HUES64 (cell line): ENCODE data around the gene ATP5F1D.

Experiments used
- H3K27ac ChIP-seq: 2 replicates; pipeline ENCODE4 v1.7.0; 2013; ENCODE audit warnings: low read depth, low read length, inconsistent platforms
- H3K27me3 ChIP-seq: 2 replicates; pipeline ENCODE4 v1.6.1; 2013; ENCODE audit warnings: mild to moderate bottlenecking, low read length; ENCODE audit not compliant: insufficient read depth
- H3K36me3 ChIP-seq: 2 replicates; pipeline ENCODE4 v1.6.1; 2013; ENCODE audit warnings: mild to moderate bottlenecking, low read length; ENCODE audit not compliant: insufficient read depth
- H3K4me1 ChIP-seq: 2 replicates; pipeline ENCODE4 v1.6.1; 2013; ENCODE audit warnings: mild to moderate bottlenecking, low read length, moderate library complexity; ENCODE audit not compliant: insufficient read depth
- H3K4me3 ChIP-seq: 2 replicates; pipeline ENCODE4 v1.5.1; 2013; ENCODE audit warnings: mild to moderate bottlenecking, low read length, moderate library complexity
- H3K9ac ChIP-seq: 2 replicates; pipeline ENCODE4 v1.6.1; 2013; ENCODE audit warnings: mild to moderate bottlenecking, low read depth, low read length
- H3K9me3 ChIP-seq: 2 replicates; pipeline ENCODE4 v1.6.1; 2013; ENCODE audit warnings: low read depth, low read length; ENCODE audit not compliant: insufficient read depth
- WGBS: fragments of 150-250, 120-280 bp; methylation state at CpG from one replicate; pipeline ENCODE4 v1.1.7; 2013; ENCODE audit warnings: missing lambda C conversion rate; 5-methylcytosine and 5-hydroxymethylcytosine counted together

The ATP5F1D gene

GRCh38 chr19:1258707-1259205, 17.2 kb downstream of the ATP5F1D start:
- Histone ChIP-seq H3K4me1 (peaks cover 20% of the 10 kb centered on the region), H3K9me3 (no peaks in the 10 kb centered on the region), H3K4me3 (no peak overlapping the region), H3K36me3 (peaks cover 46% of the 10 kb centered on the region), H3K27ac (peak overlapping the region; percentile 89; the same call in 1 of the 2 replicates), H3K27me3 (no peaks in the 10 kb centered on the region), H3K9ac (no peak overlapping the region)
- WGBS = 68% methylated on average over 13 of the region's 15 CpGs

GRCh38 chr19:1259206-1259875, 17.8 kb downstream of the ATP5F1D start:
- peaks cover 42% of the 10 kb centered on the region for H3K36me3 ChIP-seq
- H3K9me3 ChIP-seq = no peaks in the 10 kb centered on the region
- H3K27me3 ChIP-seq = no peaks in the 10 kb centered on the region
- no peak overlapping the region for H3K4me3 ChIP-seq
- H3K4me1 ChIP-seq = peaks cover 20% of the 10 kb centered on the region
- peak overlapping the region; percentile 89; the same call in 1 of the 2 replicates for H3K27ac ChIP-seq
- 26% methylated on average over 17 of the region's 17 CpGs for WGBS
- H3K9ac ChIP-seq = no peak overlapping the region

GRCh38 chr19:1259876-1260748, 18.6 kb downstream of the ATP5F1D start:
- Histone ChIP-seq H3K4me1 (peaks cover 28% of the 10 kb centered on the region), H3K27me3 (no peaks in the 10 kb centered on the region), H3K4me3 (peak overlapping the region; percentile 32), H3K27ac (peak overlapping the region; percentile 89), H3K36me3 (peaks cover 38% of the 10 kb centered on the region), H3K9ac (no peak overlapping the region), H3K9me3 (no peaks in the 10 kb centered on the region)
- WGBS = 17% methylated on average over 33 of the region's 33 CpGs

- H3K9ac ChIP-seq = peak overlapping the region; percentile 72
- peak overlapping the region; percentile 89 for H3K4me3 ChIP-seq
- peak overlapping the region; percentile 89 for H3K27ac ChIP-seq
- no peaks in the 10 kb centered on the region for H3K9me3 ChIP-seq
- peaks cover 30% of the 10 kb centered on the region for H3K4me1 ChIP-seq
- under 1% methylated on average over 83 of the region's 83 CpGs for WGBS
- H3K27me3 ChIP-seq = no peaks in the 10 kb centered on the region
- H3K36me3 ChIP-seq = peaks cover 30% of the 10 kb centered on the region
Observed at GRCh38 chr19:1260749-1261537, 19.4 kb downstream of the ATP5F1D start.

- WGBS = 14% methylated on average over 14 of the region's 14 CpGs
- peaks cover 30% of the 10 kb centered on the region for H3K4me1 ChIP-seq
- H3K27ac ChIP-seq = peak overlapping the region; percentile 89
- H3K27me3 ChIP-seq = no peaks in the 10 kb centered on the region
- peak overlapping the region; percentile 72 for H3K9ac ChIP-seq
- H3K36me3 ChIP-seq = peaks cover 26% of the 10 kb centered on the region
- H3K4me3 ChIP-seq = peak overlapping the region; percentile 89
- no peaks in the 10 kb centered on the region for H3K9me3 ChIP-seq
Observed at GRCh38 chr19:1261538-1261797, 19.9 kb downstream of the ATP5F1D start.

GRCh38 chr19:1261798-1262622, 20.5 kb downstream of the ATP5F1D start:
- H3K27me3 ChIP-seq = peaks cover under 1% of the 10 kb centered on the region
- whole genome bisulfite sequencing = 36% methylated on average over 27 of the region's 28 CpGs
- H3K27ac ChIP-seq = peak overlapping the region; percentile 89
- peaks cover 21% of the 10 kb centered on the region for H3K36me3 ChIP-seq
- H3K9me3 ChIP-seq = no peaks in the 10 kb centered on the region
- peak overlapping the region; percentile 89 for H3K4me3 ChIP-seq
- H3K9ac ChIP-seq = peak overlapping the region; percentile 72
- peaks cover 30% of the 10 kb centered on the region for H3K4me1 ChIP-seq

- Histone ChIP-seq H3K4me3 (peak overlapping the region; percentile 89), H3K9ac (0 out of 2 replicates have a peak overlapping the region, but pooled peaks have one; percentile 2), H3K27ac (peak overlapping the region; percentile 89; the same call in 1 of the 2 replicates), H3K4me1 (peaks cover 30% of the 10 kb centered on the region), H3K9me3 (no peaks in the 10 kb centered on the region), H3K36me3 (peaks cover 14% of the 10 kb centered on the region), H3K27me3 (peaks cover 7% of the 10 kb centered on the region)
- WGBS = 43% methylated on average over 21 of the region's 21 CpGs
Observed at GRCh38 chr19:1262623-1263123, 21.1 kb downstream of the ATP5F1D start.

GRCh38 chr19:1263188-1263587, 21.6 kb downstream of the ATP5F1D start:
- 75% methylated on average over 5 of the region's 5 CpGs for WGBS
- Histone ChIP-seq H3K27me3 (peaks cover 10% of the 10 kb centered on the region), H3K4me3 (no peak overlapping the region), H3K9ac (no peak overlapping the region), H3K27ac (peak overlapping the region; percentile 89; the same call in 1 of the 2 replicates), H3K36me3 (peaks cover 9% of the 10 kb centered on the region), H3K9me3 (no peaks in the 10 kb centered on the region), H3K4me1 (peaks cover 32% of the 10 kb centered on the region)

- no peaks in the 10 kb centered on the region for H3K9me3 ChIP-seq
- peaks cover 35% of the 10 kb centered on the region for H3K4me1 ChIP-seq
- WGBS = 66% methylated on average over 26 of the region's 26 CpGs
- peak overlapping the region; percentile 61 for H3K9ac ChIP-seq
- H3K27ac ChIP-seq = peak overlapping the region; percentile 77
- H3K4me3 ChIP-seq = no peak overlapping the region
- peaks cover 10% of the 10 kb centered on the region for H3K27me3 ChIP-seq
- H3K36me3 ChIP-seq = 0 out of 2 replicates have a peak, but pooled peaks cover 6% of the 10 kb centered on the region
Observed at GRCh38 chr19:1264801-1265614, 23.5 kb downstream of the ATP5F1D start.
